Epithelial cell of proximal tubule (primary cell): ENCODE data around the gene OASL. TPM values are rescaled to one million over a fixed set of nuclear protein-coding genes. Genes with fewer than 3 reads are reported as not detected.
"Not testable (repeated sequence)": the region's sequence is repeated elsewhere in the genome, so short reads cannot be mapped to it uniquely, and the experiment has no call there.

ENCODE experiments used
- DNase-seq: peaks from one replicate; pipeline ENCODE4 v3.0.0-alpha.2; 2011; ENCODE audit warnings: low read depth
- H3K4me3 ChIP-seq: 2 replicates; pipeline ENCODE4 v1.5.1; 2011; ENCODE audit warnings: low read depth, mild to moderate bottlenecking, low read length
- CTCF ChIP-seq: conservative IDR thresholded peaks from 2 replicates; pipeline ENCODE4 v1.5.1; 2012; ENCODE audit warnings: low read depth, mild to moderate bottlenecking, low read length
- total RNA-seq: library from RNA; depleted of rRNA; stranded (reverse); fragments of >200 nt; gene quantifications from 2 replicates; pipeline ENCODE4 v1.2.3, GENCODE V29; 2015

Gene OASL
- total RNA-seq, 1 donor from 2014 or later = 0.12 TPM

- H3K4me3 ChIP-seq = no peak overlapping the region
- TF ChIP-seq CTCF = no peak
These were observed 14.7 kb upstream of the OASL start for GRCh38 chr12:121053706-121054105.

GRCh38 chr12:121050725-121051124 lies 11.7 kb upstream of the OASL start:
- no peak for DNase-seq
- TF ChIP-seq CTCF = no peak
- no peak overlapping the region for H3K4me3 ChIP-seq

More at GRCh38 chr12:121053706-121054105, 14.7 kb upstream of the OASL start:
- no peak for DNase-seq

- no peak for DNase-seq
- H3K4me3 ChIP-seq = no peak overlapping the region
- TF ChIP-seq CTCF = no peak
These were observed 9.4 kb upstream of the OASL start for GRCh38 chr12:121048442-121048841.

- not testable (repeated sequence) for DNase-seq
These were observed 8.4 kb upstream of the OASL start for GRCh38 chr12:121047400-121047799.

GRCh38 chr12:121043067-121043466 lies 4.0 kb upstream of the OASL start:
- DNase-seq = no peak
- no peak overlapping the region for H3K4me3 ChIP-seq
- no peak for TF ChIP-seq CTCF

More at GRCh38 chr12:121047400-121047799, 8.4 kb upstream of the OASL start:
- H3K4me3 ChIP-seq = not testable (repeated sequence)

GRCh38 chr12:121036810-121037326 lies 2.2 kb downstream of the OASL start:
- TF ChIP-seq CTCF = no peak
- DNase-seq = no peak
- no peak overlapping the region for H3K4me3 ChIP-seq

GRCh38 chr12:121034616-121035305 lies 4.3 kb downstream of the OASL start:
- no peak overlapping the region for H3K4me3 ChIP-seq
- no peak for DNase-seq
- no peak for TF ChIP-seq CTCF
